IPS-18a (cell line): ENCODE measurements around the gene FLNB.
A peak's percentile ranks its signal among the peaks of the same experiment; 100 is the strongest.

Experiments
- H3K27ac ChIP-seq: one replicate; pipeline ENCODE4 v1.5.1; 2013; ENCODE audit warnings: low read length
- H3K27me3 ChIP-seq: one replicate; pipeline ENCODE4 v1.6.1; 2013; ENCODE audit warnings: mild to moderate bottlenecking, low read length; ENCODE audit not compliant: control insufficient read depth, insufficient read depth
- H3K36me3 ChIP-seq: one replicate; pipeline ENCODE4 v1.6.1; 2013; ENCODE audit warnings: low read depth, low read length; ENCODE audit not compliant: control insufficient read depth
- H3K4me1 ChIP-seq: one replicate; pipeline ENCODE4 v1.6.1; 2013; ENCODE audit warnings: low read depth, low read length; ENCODE audit not compliant: control insufficient read depth
- H3K4me3 ChIP-seq: one replicate; pipeline ENCODE4 v1.5.1; 2013; ENCODE audit warnings: low read length
- H3K9ac ChIP-seq: one replicate; pipeline ENCODE4 v1.6.1; 2013; ENCODE audit warnings: mild to moderate bottlenecking, low read length, moderate library complexity
- H3K9me3 ChIP-seq: one replicate; pipeline ENCODE4 v1.6.1; 2013; ENCODE audit warnings: low read depth, low read length; ENCODE audit not compliant: control insufficient read depth

FLNB gene

DNA sequence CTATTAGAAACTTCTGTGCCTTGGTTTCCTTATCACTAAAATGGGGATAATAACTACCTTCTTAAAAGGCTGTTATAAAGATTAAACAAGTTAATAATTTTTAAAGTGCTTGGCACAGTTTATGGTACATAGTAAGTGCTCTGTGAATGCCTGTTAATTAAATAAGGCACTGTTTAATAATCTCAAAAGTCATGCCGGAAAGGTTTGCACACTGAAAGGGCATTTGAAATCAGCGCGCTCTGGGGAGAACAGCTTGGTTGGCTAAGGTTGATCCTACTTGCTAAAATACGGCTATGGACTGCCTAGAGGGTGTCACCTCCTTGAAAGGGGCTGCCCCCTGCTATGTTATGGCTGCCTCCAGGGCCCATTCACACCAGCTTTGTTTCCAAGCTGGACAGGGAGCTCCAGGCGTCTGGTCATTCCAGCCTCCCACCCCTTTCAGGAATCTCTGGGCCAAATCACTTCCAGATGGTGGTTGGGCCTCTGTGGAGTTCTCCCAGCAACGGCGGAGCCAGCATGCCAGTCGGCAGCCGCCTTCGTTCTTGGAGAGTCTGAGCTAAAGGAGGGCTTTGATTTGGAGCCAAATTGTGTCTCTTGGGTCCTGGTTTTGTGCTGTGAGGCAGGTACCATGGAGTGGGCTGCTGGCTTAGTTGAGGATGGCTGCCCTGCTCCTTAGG lies 5.9 kb downstream of the FLNB start:
- Histone ChIP-seq H3K36me3 (no peaks in the 10 kb centered on the region), H3K27ac (no peak overlapping the region), H3K27me3 (no peaks in the 10 kb centered on the region), H3K9ac (no peak overlapping the region), H3K4me3 (no peak overlapping the region), H3K9me3 (no peaks in the 10 kb centered on the region), H3K4me1 (peaks cover 14% of the 10 kb centered on the region)

DNA sequence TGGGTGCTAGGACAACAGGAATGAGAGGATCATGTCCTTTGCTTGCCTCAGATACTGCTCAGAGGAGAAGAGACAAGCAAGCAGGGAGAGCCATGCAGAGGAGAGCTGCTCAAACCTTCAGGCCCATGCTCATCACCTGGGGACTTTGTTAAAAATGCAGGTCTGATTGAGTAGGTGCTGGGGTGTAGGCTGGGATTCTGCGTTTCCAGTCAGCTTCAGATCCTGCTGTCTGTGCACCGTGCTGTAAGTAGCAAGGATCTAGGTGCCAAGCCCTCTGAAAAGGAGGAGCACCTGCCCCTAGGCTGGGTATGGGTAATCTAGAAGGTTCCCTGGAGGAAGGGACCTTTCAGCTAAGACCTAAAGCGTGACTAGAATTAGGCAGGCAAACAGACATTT lies 7.3 kb downstream of the FLNB start:
- no peak overlapping the region for H3K4me3 ChIP-seq
- no peaks in the 10 kb centered on the region for H3K36me3 ChIP-seq
- no peak overlapping the region for H3K27ac ChIP-seq
- no peaks in the 10 kb centered on the region for H3K9me3 ChIP-seq
- H3K9ac ChIP-seq: no peak overlapping the region
- peaks cover 20% of the 10 kb centered on the region for H3K4me1 ChIP-seq
- no peaks in the 10 kb centered on the region for H3K27me3 ChIP-seq

DNA sequence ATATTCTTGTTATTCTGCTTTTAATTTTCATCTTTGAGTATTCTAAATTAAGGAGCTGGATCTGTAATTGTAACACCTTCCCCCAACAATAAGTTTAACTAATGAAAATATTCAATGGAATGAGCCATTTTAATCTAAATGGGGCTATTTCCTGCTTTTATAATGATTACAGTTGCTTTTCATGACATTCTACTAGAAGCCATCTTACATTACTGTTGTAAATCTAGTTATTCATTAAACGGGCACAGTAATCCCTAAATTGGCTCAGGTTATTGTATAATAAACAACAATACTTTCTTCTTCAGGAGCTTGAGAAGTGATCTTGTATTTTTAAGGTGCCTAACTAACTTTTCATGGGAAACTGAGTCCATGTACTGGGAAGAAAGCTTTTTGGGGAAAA lies 8.5 kb downstream of the FLNB start:
- H3K27me3 ChIP-seq: no peaks in the 10 kb centered on the region
- peaks cover 24% of the 10 kb centered on the region for H3K4me1 ChIP-seq
- H3K9ac ChIP-seq: no peak overlapping the region
- no peak overlapping the region for H3K4me3 ChIP-seq
- no peaks in the 10 kb centered on the region for H3K36me3 ChIP-seq
- H3K27ac ChIP-seq: no peak overlapping the region
- H3K9me3 ChIP-seq: no peaks in the 10 kb centered on the region

DNA sequence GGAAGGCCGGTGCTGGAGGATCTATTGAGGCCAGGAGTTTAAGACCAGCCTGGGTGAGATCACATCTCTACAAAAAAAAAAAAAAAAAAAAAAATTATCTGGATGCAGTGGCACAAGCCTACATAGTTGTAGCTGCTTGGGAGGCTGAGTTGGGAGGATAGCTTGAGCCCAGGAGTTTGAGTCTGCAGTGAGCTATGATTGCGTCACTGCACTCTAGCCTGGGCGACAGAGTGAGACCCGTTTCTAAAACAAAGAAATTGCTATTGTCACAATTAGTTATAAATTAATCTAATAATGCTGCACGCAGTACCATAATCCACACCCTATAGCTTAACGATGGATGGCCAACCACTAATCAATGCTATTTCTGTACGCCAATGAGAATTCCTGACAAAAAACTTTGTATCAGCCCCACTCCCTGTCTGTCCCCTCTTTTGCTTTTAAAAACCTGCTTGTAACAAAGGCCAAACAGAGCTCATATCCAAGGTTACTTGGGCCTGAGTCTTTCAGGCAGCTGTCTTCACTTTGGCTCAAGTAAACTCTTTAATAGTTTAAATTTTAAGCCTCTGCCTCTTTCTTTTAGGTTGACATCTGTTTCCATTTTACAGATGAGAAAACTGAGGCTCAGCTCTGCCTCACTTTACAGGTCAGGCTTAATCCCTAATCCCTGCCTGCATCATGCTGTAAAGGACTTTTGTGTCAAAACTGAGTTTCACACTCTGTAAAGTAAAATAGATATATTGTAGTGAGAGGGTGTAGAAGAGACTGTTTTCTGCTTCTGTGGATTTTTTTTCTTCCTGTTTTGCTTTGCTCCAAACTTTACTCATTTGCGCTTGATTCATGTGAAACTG lies 10.9 kb downstream of the FLNB start:
- peak overlapping the region; percentile 17 for H3K9ac ChIP-seq
- H3K27ac ChIP-seq: no peak overlapping the region
- no peaks in the 10 kb centered on the region for H3K27me3 ChIP-seq
- no peaks in the 10 kb centered on the region for H3K36me3 ChIP-seq
- peaks cover 27% of the 10 kb centered on the region for H3K4me1 ChIP-seq
- H3K9me3 ChIP-seq: no peaks in the 10 kb centered on the region
- no peak overlapping the region for H3K4me3 ChIP-seq

DNA sequence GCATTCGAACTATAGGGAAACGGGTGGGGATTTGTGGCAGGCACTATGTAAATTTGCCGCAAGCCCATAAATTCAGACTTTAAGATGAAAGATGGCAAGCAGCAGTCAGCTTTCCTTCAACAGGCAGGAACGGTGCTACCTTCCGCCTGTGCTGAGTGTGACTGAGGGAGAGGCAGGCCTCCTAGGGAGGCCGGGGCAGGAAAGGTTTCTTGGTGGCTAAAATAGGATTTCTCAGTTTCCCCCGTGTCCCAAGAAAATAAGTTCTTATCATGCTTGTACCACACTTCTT lies 12.5 kb downstream of the FLNB start:
- no peak overlapping the region for H3K4me3 ChIP-seq
- peaks cover 31% of the 10 kb centered on the region for H3K4me1 ChIP-seq
- no peak overlapping the region for H3K9ac ChIP-seq
- H3K27me3 ChIP-seq: no peaks in the 10 kb centered on the region
- H3K9me3 ChIP-seq: no peaks in the 10 kb centered on the region
- peak overlapping the region; percentile 5 for H3K27ac ChIP-seq
- no peaks in the 10 kb centered on the region for H3K36me3 ChIP-seq

DNA sequence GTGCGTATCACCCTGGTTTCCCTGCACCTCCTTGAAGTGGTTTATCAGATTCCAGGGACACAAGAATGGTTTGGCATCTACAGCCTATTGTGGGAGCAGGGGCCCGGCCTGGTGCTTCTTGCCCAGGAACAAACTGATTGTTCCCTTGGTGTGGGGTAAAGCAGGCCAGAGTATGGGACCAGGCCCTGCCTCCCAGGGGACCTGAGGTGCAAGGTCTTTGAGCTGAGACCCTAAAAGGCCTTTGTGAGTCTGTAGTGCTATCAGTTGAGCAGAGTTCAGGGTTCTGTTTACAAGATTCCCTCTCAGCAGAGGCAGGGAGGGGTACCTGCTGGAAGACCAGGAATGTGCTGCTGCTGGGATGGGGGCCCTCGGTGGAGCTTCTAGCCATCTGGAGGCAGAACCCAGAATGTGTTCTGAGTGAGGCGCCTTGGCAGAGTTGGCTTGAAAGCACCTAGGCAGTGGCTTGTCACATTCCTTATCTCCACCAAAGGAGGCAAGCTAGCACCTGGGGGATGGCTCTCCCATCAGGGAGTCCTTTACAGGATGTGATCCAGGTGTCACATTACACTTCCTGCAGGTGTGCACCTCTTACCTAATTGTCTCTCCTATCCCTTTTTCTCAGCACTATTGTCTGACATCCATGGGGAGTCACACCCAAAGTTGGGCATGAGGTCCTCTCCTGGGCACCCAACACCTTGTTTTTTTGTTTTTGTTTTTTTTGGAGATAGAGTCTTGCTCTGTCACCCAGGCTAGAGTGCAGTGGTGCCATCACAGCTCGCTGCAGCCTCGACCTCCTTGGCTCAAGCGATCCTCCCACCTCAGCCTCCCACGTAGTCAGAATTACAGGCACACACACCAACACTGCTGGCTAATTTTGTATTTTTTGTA lies 13.1 kb downstream of the FLNB start:
- Histone ChIP-seq H3K4me1 (peaks cover 31% of the 10 kb centered on the region), H3K27ac (peak overlapping the region; percentile 5), H3K4me3 (no peak overlapping the region), H3K9ac (no peak overlapping the region), H3K36me3 (no peaks in the 10 kb centered on the region), H3K27me3 (no peaks in the 10 kb centered on the region), H3K9me3 (no peaks in the 10 kb centered on the region)

DNA sequence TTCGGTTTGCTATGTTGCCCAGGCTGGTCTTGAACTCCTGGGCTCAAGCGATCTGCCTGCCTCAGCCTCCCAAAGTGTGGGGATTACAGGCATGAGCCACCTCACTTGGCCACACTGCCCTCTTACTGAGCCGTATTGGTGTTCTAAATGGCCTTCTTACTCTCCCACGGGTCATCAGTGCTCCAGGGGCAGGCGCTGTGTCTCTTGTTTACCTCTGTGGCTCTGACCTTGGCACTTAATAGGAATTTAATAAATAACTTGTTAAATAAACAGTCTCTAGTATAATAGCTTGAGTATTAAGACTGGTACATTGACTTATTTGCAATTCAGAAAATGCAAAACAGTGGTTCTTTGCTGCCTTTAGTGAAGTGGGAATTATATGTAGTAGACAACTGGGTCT lies 13.7 kb downstream of the FLNB start:
- no peaks in the 10 kb centered on the region for H3K36me3 ChIP-seq
- no peak overlapping the region for H3K27ac ChIP-seq
- no peaks in the 10 kb centered on the region for H3K9me3 ChIP-seq
- H3K4me1 ChIP-seq: peaks cover 31% of the 10 kb centered on the region
- H3K4me3 ChIP-seq: no peak overlapping the region
- no peaks in the 10 kb centered on the region for H3K27me3 ChIP-seq
- no peak overlapping the region for H3K9ac ChIP-seq

DNA sequence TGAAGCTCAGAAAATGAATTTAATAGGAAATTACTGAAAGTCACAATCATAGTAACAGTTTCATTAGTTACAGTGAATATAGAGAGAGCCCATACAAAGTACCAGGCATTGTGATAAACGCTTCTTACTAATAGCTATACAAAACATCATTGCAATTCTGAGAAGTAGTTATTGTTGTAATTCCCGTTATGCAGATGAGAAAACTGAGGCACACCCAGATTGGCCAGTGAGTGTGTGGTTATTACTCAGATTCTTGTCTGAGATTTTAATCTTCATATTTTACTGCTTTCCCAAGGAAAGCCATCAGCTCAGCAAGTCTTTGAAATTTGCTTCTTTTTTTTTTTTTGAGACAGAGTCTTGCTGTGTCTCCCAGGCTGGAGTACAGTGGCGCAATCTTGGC lies 14.3 kb downstream of the FLNB start:
- no peaks in the 10 kb centered on the region for H3K36me3 ChIP-seq
- no peaks in the 10 kb centered on the region for H3K9me3 ChIP-seq
- H3K27ac ChIP-seq: no peak overlapping the region
- no peak overlapping the region for H3K9ac ChIP-seq
- no peaks in the 10 kb centered on the region for H3K27me3 ChIP-seq
- H3K4me3 ChIP-seq: no peak overlapping the region
- peaks cover 33% of the 10 kb centered on the region for H3K4me1 ChIP-seq

DNA sequence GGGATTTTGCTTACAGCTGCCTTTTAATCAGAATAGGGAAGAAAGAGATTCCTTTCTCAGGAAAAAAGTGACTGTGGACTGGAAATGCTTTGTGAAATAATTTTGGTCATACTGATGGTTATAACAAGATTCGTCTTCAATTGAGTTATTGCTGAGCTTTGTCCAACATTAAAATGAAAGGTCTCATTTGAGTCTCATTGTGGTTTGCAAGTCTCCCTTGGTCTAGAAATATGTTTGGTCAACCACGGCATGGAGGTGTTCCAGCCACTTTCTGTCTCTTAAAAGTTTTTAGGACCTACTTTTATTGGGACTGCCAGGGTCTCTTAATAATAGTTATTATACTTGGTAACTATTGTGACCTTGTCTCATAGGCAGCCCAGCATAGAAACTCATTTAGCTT lies 15.3 kb downstream of the FLNB start:
- Histone ChIP-seq H3K36me3 (no peaks in the 10 kb centered on the region), H3K27ac (no peak overlapping the region), H3K9ac (no peak overlapping the region), H3K9me3 (no peaks in the 10 kb centered on the region), H3K4me1 (peaks cover 40% of the 10 kb centered on the region), H3K4me3 (no peak overlapping the region), H3K27me3 (no peaks in the 10 kb centered on the region)

DNA sequence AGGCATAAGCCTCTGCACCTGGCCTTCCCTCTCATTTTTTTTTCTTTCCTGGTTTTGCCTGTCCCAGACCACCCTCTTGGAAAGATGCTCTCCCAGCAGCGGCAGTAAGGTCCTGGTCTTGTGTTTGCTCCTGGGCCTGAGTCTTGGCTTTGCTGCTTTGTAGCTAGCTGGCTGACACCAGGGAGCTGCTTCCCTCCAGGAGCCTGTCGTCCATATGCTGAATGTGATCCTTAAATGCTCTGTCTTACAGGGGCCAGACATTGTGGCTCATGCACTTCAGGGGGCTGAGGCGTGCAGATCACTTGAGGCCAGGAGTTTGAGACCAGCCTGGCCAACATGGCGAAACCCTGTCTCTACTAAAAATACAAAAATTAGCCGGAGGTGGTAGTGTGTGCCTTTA lies 17.2 kb downstream of the FLNB start:
- no peaks in the 10 kb centered on the region for H3K36me3 ChIP-seq
- no peak overlapping the region for H3K27ac ChIP-seq
- H3K9me3 ChIP-seq: no peaks in the 10 kb centered on the region
- peaks cover 26% of the 10 kb centered on the region for H3K4me1 ChIP-seq
- H3K9ac ChIP-seq: no peak overlapping the region
- H3K27me3 ChIP-seq: no peaks in the 10 kb centered on the region
- H3K4me3 ChIP-seq: no peak overlapping the region

DNA sequence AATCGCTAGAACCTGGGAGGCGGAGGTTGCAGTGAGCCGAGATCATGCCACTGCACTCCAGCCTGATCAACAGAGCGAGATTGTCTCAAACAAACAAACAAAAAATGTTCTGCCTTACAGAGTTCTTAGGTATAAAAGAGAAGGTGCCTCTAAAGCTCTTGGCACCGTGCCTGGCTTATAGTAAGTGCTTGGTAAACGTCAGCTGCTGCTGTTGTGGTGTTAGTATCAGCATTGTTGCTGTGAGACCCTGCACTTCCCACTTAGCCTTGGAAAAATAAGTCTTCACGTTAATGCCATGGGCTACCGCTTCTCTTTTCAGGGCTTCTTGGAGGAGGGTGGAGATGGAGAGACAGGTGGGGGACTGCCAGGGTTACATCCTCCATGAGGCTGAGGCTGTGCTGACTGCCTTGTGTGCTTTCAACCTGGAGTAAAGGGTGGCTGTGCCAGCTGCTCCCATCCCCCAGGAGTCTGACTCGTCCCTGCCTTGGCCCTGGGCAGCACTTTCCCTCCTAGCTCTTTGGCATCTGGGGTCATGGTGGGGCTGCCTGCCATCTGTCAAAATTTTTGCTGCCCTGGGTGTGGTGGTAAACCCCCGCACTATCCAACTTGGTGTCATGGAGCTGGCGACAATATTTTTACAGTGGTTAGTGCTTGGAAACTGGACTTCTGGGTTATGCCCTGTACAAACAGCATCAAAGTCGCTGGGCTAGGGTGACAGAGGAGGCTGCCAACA lies 17.8 kb downstream of the FLNB start:
- no peaks in the 10 kb centered on the region for H3K36me3 ChIP-seq
- H3K4me1 ChIP-seq: peaks cover 20% of the 10 kb centered on the region
- no peaks in the 10 kb centered on the region for H3K9me3 ChIP-seq
- no peak overlapping the region for H3K9ac ChIP-seq
- H3K4me3 ChIP-seq: no peak overlapping the region
- no peaks in the 10 kb centered on the region for H3K27me3 ChIP-seq
- H3K27ac ChIP-seq: no peak overlapping the region
